SIG-M5 treated with dmso at 0.1 percent for 504 hours (cell line): Measurements from ENCODE around the gene SNAI1.
"Not testable (repeated sequence)": the region's sequence is repeated elsewhere in the genome, so short reads cannot be mapped to it uniquely, and the experiment has no call there.

Experiments used
- DNase-seq: peaks from one replicate; lab custom pipeline; 2025; ENCODE audit not compliant: unreplicated experiment; lab: John Stamatoyannopoulos, UW

SNAI1 gene

DNA sequence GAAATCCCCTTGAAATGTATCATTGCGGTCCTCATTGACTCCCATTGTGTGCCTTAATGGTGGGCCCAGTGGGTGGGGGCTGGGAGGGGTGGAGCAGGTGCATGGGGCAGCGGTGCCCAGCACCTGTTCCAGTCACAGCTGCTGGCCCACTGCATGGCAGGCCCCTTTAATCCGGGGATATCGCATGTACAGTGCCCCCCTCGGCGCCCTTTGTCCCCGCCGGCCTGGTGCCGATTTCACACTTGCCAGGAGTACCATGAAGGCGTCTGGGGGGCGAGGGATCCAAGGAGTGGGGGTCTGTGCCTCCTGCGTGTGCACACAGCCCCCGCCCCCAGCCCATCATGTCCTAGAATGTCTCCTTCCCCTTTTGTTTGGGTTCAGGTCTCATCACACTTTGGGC is 2.8 kb downstream of the SNAI1 start:
- no peak for DNase-seq

GRCh38 chr20:49986049-49986448 is 3.3 kb downstream of the SNAI1 start:
- no peak for DNase-seq

DNA sequence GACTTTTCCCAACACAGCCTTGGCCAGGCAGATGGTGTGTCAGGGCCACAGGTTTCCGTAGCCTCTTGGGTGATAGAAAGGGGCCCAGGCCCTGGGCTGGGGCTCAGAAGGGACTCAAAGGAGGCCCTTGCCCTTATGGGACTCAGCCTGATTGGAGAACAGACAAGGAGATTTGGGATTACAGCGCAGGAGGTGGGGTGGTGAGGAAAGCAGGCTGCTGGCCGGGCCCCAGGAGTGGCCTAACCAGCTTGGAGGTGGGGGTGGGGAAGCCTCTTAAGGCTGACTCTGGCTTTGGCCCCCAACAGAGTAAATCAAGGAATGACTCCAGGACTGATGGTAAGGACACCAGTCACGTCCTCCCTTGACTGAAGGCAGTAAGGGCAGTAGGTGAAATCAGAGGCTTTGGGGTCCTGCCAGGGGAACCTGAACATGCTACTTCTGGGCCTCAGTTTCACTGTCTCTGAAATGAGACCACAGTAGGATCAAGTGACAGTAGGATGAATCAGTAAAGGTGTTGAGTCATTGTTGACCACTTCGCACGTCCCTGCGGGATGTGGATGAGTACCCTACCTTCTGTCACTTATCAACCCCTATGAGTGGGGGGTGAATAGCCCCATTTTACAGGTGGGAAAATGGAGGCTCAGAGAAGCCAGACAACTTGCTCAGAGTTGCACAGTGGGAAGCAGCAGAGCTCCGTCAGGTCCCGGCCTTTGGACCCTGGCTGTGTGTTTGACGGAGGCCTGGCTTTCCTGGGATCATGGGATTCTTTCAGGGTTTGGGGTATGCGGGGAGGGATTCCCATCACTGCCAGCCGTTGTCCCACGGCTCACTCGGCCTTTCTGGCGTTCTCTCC is 4.5 kb downstream of the SNAI1 start:
- no peak for DNase-seq

- DNase-seq = no peak
Observed at GRCh38 chr20:49987868-49988690, 5.3 kb downstream of the SNAI1 start.

- no peak for DNase-seq
Observed at GRCh38 chr20:49989234-49990065, 6.7 kb downstream of the SNAI1 start.

DNA sequence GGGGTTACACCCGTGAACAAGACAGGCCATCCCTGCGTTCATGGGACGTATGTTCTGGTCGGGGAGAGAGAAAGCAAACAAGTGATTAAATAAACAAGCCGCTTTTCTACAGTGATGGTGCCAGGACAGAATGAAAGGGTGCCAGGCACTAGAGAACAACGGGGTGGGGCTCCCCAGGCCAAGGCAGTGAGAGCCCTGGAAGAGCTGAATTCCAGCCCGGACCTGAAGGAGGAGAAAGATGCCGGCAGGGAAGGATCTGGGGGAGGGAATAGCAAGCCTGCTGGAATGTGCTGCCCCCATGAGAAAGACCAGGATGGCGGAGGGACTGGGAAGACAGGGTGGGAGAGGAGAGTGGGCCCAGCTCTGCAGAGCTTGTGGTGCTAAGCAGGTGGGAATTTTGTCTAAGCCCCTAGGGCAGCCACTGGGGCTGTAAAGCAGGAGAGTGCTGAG is 7.5 kb downstream of the SNAI1 start:
- DNase-seq = no peak

DNA sequence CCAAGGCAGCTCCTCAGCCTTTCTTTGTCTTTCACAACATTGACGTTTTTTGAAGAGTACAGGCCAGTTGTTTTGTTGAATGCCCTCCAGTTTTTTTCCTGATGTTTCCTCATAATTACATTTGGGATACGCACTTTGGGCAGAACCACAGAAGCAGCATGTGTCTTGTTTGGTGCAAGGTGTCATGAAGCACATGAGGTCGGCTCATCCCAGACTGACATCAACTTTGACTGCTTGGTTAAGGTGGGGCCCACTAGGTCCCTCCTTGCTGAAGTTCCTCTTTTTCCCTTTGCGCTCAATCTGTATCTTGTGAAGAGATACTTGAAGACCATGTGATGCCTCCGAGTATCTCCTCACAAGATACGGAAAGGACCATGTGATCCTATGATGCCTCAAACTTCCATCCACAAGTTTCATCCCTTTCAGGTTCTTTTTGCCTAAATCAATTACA is 10.5 kb downstream of the SNAI1 start:
- DNase-seq = peak; percentile 86

DNA sequence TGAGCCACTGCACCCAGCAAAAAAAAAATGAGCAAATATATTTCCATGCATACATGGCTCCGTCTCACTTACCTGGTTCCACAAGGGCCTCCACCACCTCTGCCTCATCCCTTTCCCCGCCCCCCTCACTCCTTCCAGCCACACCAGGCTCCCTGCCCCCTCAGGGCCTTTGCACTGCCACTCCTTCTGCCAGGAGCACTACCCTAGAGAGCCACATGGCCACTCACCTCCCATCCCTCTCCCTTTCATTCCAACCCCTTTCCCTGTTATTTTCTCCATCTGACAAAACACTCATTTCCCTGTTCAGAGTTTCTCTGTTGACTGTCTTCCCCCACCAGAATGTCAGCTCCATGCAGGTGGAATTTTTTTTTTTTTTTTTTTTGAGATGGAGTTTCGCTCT is 12.8 kb downstream of the SNAI1 start:
- DNase-seq = no peak

DNA sequence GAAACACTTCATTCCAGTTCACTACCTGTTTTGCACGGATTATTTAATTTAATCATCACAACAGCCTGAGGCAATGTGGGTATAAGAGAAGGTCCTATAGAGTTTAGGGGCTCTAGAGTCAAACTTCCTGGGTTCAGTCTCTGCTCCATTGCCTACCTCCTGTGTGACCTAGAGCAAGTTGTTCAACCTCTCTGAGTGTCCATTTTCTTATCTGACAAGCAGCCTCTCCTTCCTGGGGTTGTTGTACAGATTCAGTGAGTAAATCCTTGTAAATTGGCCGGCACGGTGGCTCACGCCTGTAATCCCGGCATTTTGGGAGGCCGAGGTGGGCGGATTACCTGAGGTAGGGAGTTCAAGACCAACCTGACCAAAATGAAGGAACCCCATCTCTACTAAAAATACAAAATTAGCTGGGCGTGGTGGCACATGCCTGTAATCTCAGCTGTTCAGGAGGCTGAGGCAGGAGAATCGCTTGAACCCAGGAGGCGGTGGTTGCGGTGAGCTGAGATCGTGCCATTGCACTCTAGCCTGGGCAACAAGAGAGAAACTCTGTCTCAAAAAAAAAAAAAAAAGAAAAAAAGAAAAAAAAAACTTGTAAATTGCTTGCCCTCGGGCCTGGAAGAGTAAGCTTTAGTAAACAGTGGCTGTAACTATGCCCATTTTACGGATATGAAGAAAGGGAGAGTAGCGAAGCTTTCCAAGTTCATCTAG is 15.9 kb downstream of the SNAI1 start:
- not testable (repeated sequence) for DNase-seq

- DNase-seq = no peak
Observed at GRCh38 chr20:49999329-49999728, 16.5 kb downstream of the SNAI1 start.

DNA sequence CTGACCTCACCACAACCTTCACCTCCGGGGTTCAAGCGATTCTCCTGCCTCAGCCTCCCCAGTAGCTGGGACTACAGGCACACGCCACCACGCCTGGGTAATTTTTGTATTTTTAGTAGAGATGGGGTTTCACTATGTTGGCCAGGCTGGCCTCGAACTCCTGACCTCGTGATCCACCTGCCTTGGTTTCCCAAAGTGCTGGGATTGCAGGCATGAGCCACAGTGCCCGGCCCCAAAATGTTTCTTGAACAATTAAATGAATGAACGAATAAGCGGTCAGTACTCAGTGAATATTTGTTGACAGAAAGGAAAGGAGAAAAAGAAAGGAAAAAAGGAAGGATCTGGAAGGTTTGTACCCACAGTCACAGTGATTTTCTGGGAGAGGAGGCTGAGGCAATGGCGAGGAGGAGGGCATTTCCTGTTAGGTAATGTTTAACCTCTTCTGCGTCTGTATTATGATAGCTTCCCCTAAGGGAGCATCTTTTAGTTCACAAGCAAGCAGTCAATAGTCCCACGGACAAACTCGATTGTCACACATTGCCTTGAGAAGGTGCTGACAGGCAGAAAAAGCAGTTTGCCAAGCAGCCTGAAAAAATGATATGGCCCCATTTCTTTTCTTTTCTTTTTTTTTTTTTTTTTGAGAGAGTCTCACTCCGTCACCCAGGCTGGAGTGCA is 17.9 kb downstream of the SNAI1 start:
- peak; percentile 61 for DNase-seq

DNA sequence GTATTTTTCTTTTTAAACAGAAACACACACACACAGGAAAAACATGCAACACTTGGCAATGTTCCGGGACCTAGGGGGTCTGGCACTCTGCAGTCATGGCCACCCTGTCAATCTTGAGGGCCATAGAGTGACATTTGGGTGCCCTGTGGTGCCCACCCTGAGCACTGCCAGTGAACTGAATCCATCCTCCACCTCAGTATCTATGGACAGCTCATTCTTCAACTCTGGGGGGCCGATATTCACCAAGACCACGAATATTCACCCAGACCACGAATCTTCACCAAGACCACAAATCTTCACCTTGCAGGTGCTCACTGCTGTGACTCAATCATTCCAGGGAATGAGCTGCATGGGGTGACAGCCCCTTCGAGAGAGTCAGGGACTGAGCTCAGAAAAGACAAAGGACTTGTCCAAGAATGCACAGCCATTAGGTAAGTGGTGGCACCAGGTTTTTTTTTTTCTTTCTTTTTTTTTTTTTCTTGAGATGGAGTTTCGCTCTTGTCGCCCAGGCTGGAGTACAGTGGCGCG is 19.1 kb downstream of the SNAI1 start:
- DNase-seq = no peak

DNA sequence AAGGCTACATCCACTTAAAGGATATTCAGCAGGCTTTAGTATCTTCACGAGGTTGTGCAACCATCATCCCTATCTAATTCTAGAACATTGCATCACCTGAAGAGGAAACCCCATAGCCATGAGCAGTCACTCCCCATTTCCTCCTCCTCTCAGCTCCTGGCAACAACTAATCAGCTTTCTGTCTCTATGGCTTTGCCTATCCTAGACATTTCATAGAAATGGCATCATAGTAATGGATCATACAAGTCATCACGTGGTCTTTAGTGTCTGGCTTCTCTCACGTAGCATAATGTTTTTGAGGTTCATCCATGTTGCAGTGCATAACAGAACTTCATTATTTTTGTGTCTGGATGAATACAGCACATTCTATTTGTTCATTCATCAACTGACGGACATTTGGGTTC is 20.5 kb downstream of the SNAI1 start:
- DNase-seq = peak; percentile 99

- DNase-seq = peak; percentile 72
Observed at GRCh38 chr20:50004229-50004628, 21.4 kb downstream of the SNAI1 start.

- DNase-seq = peak; percentile 71
Observed at GRCh38 chr20:50005471-50005981, 22.7 kb downstream of the SNAI1 start.

DNA sequence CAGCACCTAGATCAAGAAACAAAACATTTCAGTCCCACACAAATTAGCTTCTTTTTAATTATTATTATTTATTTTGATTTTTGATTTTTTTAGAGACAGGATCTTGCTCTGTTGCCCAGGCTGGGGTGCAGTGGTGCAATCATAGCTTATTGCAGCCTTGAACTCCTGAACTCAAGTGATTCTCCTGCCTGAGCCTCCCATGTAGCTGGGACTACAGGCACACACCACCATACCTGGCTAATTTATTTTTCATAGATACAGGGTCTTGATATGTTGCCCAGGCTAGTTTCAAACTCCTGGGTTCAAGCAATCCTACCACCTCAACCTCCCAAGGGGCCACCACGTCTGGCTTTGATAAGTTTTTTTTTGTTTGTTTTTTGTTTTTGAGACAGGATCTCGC is 24.6 kb downstream of the SNAI1 start:
- DNase-seq = no peak

DNA sequence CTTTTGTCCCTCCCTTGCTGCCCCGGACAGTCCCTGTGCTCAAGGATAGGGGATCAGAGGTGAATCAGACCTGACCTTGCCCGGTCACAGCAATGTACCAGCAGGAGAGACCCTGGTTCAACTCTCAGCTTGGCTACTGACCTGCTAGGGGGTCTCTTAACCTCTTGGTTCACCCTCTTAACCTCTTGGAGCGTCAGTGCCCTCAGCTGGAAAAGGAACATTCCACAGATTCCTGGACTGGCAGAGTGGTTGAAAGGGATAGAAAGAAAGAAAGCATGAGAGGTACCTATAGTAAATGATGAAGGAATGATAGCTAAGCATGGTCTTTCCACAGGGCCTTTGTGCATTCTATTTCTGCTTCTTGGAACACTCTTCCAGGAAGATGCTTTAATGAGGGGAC is 25.2 kb downstream of the SNAI1 start:
- no peak for DNase-seq

- DNase-seq = no peak
Observed at GRCh38 chr20:50009521-50010454, 27.0 kb downstream of the SNAI1 start.
